Measurements from ENCODE around the gene GRIK2. TPM values are rescaled to one million over a fixed set of nuclear protein-coding genes. Genes with fewer than 3 reads are reported as not detected.

Gene GRIK2
- total RNA-seq, 3 donors from 2014 or later (not counting 1 experiment from before 2014, with no cell fraction given): not detected

GRCh38 chr6:101537753-101538316 is 144.3 kb downstream of the GRIK2 start:
- Histone ChIP-seq H3K4me1 (ENCODE audit: control insufficient read depth, insufficient read depth, low read length) (no peaks in the 10 kb centered on the region), H3K27me3 (ENCODE audit: control insufficient read depth, insufficient read depth, low read length) (no peaks in the 10 kb centered on the region), H3K36me3 (ENCODE audit: control insufficient read depth, insufficient read depth, low read length) (no peaks in the 10 kb centered on the region), H3K9me3 (ENCODE audit: control insufficient read depth, insufficient read depth, low read length) (no peaks in the 10 kb centered on the region), H3K4me3 (ENCODE audit: low read length) (no peak overlapping the region), H3K27ac (ENCODE audit: low read length) (no peak overlapping the region)
- ATAC-seq (no peak), DNase-seq (no peak)
- no CpG with 5 or more reads among the region's 2 CpGs for WGBS (ENCODE audit: insufficient coverage)
- Mint-ChIP-seq H3K4me3 (no peak overlapping the region), H3K27me3 (ENCODE audit: low read depth in 2 of 2) (no peaks in the 10 kb centered on the region), H3K36me3 (no peaks in the 10 kb centered on the region), H3K27ac (no peak overlapping the region), H3K9me3 (peaks cover 8 to 10% of the 10 kb centered on the region in 2 donors), H3K4me1 (no peaks in the 10 kb centered on the region)
- no peak for TF ChIP-seq CTCF (IDR thresholded peaks at IDR 0.05)
- intact Hi-C loops (cut with micrococcal nuclease): no loop called here

- H3K27me3 Mint-ChIP-seq (ENCODE audit: low read depth in 2 of 2): no peaks in the 10 kb centered on the region
- no peaks in the 10 kb centered on the region for H3K36me3 Mint-ChIP-seq
- WGBS (ENCODE audit: insufficient coverage): 94% methylated on average over 2 of the region's 4 CpGs
These were observed 146.2 kb downstream of the GRIK2 start for GRCh38 chr6:101539510-101540245.

GRCh38 chr6:101541894-101542293 is 148.4 kb downstream of the GRIK2 start:
- H3K4me3 ChIP-seq (ENCODE audit: low read length): no peak overlapping the region
- intact Hi-C loops (cut with micrococcal nuclease): no loop called here
- no peak for ATAC-seq
- no peak overlapping the region for H3K4me3 Mint-ChIP-seq
- no peak overlapping the region for H3K27ac Mint-ChIP-seq
- no peaks in the 10 kb centered on the region for H3K36me3 Mint-ChIP-seq
- H3K9me3 Mint-ChIP-seq: peaks cover 12% of the 10 kb centered on the region in 2 donors
- H3K27ac ChIP-seq (ENCODE audit: low read length): no peak overlapping the region
- TF ChIP-seq CTCF (IDR thresholded peaks at IDR 0.05): no peak
- no peaks in the 10 kb centered on the region for H3K27me3 ChIP-seq (ENCODE audit: control insufficient read depth, insufficient read depth, low read length)
- no peaks in the 10 kb centered on the region for H3K4me1 ChIP-seq (ENCODE audit: control insufficient read depth, insufficient read depth, low read length)
- H3K4me1 Mint-ChIP-seq: no peaks in the 10 kb centered on the region
- no peak for DNase-seq
- WGBS (ENCODE audit: insufficient coverage): 100% methylated on average over 1 of the region's 2 CpGs
- H3K27me3 Mint-ChIP-seq (ENCODE audit: low read depth in 2 of 2): no peaks in the 10 kb centered on the region
- no peaks in the 10 kb centered on the region for H3K36me3 ChIP-seq (ENCODE audit: control insufficient read depth, insufficient read depth, low read length)
- H3K9me3 ChIP-seq (ENCODE audit: control insufficient read depth, insufficient read depth, low read length): no peaks in the 10 kb centered on the region

More at GRCh38 chr6:101539510-101540245, 146.2 kb downstream of the GRIK2 start:
- TF ChIP-seq CTCF (IDR thresholded peaks at IDR 0.05): no peak
- Mint-ChIP-seq H3K4me1 (no peaks in the 10 kb centered on the region), H3K4me3 (no peak overlapping the region), H3K27ac (no peak overlapping the region), H3K9me3 (peaks cover 12% of the 10 kb centered on the region in 2 donors)
- intact Hi-C loops (cut with micrococcal nuclease): no loop called here
- H3K27ac ChIP-seq (ENCODE audit: low read length): no peak overlapping the region
- ATAC-seq (no peak), DNase-seq (no peak)
- no peaks in the 10 kb centered on the region for H3K9me3 ChIP-seq (ENCODE audit: control insufficient read depth, insufficient read depth, low read length)
- H3K4me1 ChIP-seq (ENCODE audit: control insufficient read depth, insufficient read depth, low read length): no peaks in the 10 kb centered on the region
- H3K36me3 ChIP-seq (ENCODE audit: control insufficient read depth, insufficient read depth, low read length): no peaks in the 10 kb centered on the region
- H3K27me3 ChIP-seq (ENCODE audit: control insufficient read depth, insufficient read depth, low read length): no peaks in the 10 kb centered on the region
- no peak overlapping the region for H3K4me3 ChIP-seq (ENCODE audit: low read length)

Data from natural killer cell (primary cell).